Stimulated activated naive CD4-positive, alpha-beta T cell (primary cell): ENCODE measurements around the gene KDM5B.
"Not testable (repeated sequence)": the region's sequence is repeated elsewhere in the genome, so short reads cannot be mapped to it uniquely, and the experiment has no call there.

ENCODE experiments used
- DNase-seq, 6 experiments: peaks; one replicate each; lab custom pipeline; 2025; lab: John Stamatoyannopoulos, UW

Gene KDM5B

DNA sequence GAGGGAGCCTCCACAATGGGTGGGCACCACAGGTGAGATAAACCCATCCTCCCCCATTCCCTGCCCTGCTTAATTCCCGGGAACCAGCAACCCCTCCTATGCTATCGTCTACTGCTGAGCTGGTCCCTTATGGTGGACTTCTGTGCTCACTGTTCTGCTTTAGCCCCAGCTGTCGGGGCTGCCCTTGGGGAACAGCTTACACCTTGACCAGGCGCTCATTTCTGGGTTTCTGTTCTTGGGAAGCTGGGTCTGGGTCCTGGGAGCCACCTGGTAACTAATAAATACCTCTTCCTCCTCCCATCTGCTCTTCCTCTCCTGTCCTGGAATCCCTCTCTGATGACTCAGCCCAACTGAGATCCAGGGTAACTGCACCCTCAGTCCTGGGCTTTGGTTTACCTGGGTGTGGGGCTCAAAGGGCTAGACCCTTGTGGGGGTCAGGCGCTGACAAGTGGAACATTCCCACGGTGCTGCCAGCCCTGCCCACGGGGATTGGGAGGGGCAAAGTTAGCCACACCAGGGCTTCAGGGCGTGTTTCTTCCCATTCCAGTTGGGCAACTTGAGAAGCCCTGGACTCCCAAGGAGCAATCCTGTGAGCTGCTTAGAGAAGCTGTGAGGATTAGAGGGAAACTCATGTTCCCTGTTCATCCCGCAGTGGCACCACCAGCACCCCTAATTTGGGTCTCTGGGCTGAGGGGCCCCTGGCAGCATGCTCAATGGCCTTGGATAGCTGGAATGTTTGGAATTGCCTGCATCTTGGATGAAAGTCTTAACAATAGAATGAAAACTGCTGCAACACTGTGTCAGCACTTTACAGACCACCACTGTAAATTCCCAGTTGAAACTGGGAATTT, 4.2 kb upstream of the KDM5B start:
- DNase-seq = no peak

GRCh38 chr1:202811296-202812175, 3.3 kb upstream of the KDM5B start:
- DNase-seq = peak in 4 of 6 experiments; percentile 32 to 67 (median 52)

DNA sequence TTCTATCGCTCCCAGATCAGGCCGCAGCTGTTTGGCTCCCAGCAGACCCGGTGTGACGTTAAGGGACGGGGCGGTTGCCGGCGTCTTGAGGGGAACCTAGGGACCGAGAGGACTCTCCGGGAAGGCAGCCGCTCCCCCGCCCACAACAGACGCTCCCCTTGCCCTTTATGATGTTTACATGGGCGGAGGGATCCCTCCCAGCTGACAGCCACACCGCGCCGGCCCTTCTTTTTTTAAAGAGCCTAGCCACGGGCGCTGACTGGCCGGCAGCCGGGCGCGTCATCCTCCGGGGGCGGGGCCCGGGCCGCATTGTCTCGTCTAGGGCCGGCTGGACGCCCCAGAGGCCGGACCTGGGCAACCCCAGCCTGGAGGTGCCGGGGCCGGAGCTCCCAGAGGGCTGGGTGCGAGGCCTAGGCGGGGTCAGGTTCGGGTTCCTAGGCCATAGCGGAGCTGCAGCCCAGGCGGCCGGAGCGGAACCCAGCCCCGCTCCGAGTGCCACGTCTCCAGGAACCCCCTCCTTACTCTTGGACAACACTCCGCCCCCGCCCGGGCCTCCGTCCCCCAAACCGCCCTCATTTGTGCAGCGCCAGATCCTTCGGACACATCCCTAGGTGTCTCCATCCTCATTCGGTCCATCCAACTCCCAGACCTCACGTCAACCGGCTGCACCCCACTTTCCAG, 2.5 kb upstream of the KDM5B start, which contains the start of gene PCAT6:
TSS of gene PCAT6 (plus strand) at position 340 of the 681 bp plus-strand sequence.
- peak; percentile 66 to 85 (median 79) for DNase-seq

- DNase-seq = no peak
These were observed 2.0 kb upstream of the KDM5B start for GRCh38 chr1:202810193-202810614.

DNA sequence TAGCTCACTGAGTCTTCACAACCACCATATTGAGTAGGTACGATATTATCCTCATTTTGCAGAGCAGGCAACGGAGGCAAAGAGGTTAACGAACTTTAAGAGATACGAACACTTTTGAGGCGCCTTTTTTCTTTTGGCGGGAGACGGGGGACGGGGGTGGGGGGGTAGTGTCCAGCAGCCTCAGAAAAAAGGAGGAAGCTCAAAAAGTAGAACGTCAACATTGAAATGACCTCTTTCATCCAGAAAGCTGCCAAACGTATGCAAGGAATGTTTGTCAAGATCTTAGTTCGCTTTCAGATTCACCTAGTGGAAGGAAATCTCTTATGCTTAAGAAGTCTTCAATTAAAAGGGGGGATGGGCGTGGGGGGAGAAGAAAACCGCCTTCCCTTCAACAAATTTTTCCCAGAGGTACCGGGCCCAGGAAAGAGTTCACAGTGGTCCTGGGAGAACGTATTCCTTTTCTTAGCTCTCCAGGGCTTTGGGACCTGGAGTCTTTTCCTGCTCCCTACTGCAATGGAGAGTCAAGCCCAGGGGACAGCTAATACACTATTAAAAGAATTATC, 1.5 kb upstream of the KDM5B start:
- DNase-seq = no peak

GRCh38 chr1:202807451-202807925, 733 bp downstream of the KDM5B start:
- DNase-seq = peak in 5 of 6 experiments; percentile 29 to 61 (median 43)

- peak in 3 of 6 experiments; percentile 6 to 28 (median 12) for DNase-seq
These were observed 1.3 kb downstream of the KDM5B start for GRCh38 chr1:202806845-202807450.

- peak in 1 of 6 experiments; percentile 6 for DNase-seq
These were observed 2.1 kb downstream of the KDM5B start for GRCh38 chr1:202805886-202806844.

DNA sequence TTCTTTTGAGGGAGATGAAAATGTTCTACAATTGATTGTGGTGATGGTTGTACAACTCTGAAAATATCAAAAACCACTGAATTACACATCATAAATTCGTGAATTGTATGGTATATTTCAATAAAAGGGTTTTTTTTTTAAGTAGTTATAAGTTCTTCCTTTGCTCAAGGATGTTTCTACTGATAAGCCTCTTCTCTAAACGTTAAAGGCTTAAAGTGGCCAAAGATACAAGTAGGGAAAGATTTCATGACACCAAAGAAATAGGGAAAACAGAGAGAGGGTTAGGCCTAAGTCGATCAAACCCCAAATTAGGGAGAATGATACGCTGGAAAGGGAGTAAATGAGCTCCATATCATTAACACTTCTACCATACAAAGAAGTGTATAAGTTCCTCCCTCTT, 4.1 kb downstream of the KDM5B start:
- no peak for DNase-seq

GRCh38 chr1:202802998-202803932, 5.0 kb downstream of the KDM5B start:
- DNase-seq = no peak

GRCh38 chr1:202802034-202802433, 6.2 kb downstream of the KDM5B start:
- no peak for DNase-seq

- DNase-seq = no peak
These were observed 7.0 kb downstream of the KDM5B start for GRCh38 chr1:202801175-202801574.

DNA sequence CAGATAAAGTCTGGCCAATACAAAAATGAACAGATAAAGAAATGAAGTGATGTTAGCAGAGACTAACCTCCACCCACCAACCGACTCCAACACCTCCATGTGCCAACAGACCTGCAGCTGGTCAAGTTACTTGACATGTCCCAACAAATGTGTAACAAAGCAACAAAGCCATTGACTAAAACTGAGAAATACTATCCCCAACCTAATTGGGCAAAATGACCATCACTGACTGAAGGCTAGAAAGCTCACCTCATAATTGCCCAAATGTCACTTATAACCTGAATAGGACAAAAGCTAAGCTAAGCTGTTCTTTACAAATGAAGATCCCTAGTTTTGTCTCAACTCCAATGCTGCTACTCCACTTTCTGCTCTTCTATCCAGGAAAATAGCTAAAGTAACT, 7.5 kb downstream of the KDM5B start:
- no peak for DNase-seq

GRCh38 chr1:202798792-202799331, 9.4 kb downstream of the KDM5B start:
- DNase-seq = no peak

DNA sequence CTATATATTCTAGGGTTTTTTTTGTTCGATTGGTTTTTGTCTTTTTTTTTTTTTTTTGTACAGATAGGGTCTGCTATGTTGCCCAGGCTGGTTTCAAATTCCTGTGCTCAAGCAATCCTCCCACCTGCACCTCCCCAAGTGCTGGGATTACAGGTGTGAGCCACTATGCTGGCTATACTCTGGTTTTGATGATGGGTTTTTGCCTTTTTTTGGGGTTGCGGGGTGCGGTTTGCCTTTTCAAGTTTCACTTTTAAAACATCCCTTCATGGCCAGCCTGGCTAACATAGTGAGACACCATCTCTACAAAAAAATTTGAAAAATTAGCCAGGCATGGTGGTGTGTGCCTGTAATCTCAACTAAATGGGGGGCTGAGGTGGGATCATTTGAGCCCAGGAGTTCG, 10.0 kb downstream of the KDM5B start:
- DNase-seq = no peak

DNA sequence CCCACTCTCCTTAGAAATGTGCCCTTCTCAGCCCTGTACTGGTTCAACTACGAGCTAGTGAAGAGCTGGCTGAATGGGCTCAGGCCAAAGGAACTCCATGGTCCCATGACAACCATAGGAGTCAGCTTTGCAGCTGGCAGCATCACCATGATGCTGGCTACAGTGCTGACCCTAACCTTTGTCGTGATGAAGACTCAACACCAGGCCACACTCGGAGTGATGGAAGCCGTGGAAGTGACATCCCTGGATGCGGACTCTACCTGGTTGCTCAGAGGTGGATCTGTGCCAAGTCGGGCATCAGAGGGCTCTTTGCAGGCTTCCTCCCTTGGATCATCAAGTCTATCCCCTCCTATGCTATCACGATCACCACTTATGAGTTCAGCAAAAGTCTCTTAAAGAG, 11.6 kb downstream of the KDM5B start:
- DNase-seq = no peak

- not testable (repeated sequence) for DNase-seq
These were observed 13.3 kb downstream of the KDM5B start for GRCh38 chr1:202794931-202795330.

DNA sequence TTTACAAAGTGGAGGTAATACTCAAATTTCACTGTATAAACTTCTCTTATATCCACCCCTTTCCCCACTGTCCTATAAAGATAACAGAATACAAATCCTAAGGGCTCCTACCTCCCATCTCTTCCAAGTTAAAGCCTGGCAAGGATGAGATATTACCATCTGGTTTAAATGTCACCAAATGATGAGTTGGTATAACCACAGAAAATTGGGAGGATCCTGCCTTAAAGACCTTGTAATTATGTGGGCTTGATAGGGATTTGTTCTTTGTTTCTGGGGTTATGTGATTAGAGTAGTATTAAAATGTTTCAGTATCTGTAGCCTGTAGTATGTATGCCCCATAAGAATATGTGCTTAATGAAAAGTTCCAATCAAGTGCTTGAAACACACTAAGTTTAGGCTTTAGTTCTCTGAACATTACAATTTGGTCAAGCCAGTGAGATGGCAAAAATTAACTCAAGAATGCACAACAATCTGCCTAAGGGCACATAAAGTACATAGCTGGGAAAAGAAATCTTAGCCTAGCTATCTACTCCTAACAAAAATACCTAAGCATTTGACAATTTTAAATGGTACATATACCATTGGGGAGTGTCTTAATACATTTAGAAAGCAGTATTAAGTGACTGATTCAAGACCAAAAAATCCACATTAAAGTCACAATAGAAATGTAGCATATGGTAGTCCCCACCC, 14.0 kb downstream of the KDM5B start:
- DNase-seq = no peak
